ENCODE results near the gene GPR156.

Gene GPR156

GRCh38 chr3:120264963-120265362, 20.1 kb downstream of the GPR156 start:
- in situ Hi-C loops (cut with MboI; ENCODE audit: low pct_unique_long_range_greater_than_20kb, low sequenced_read_pairs, unreplicated experiment) = loop anchor here (25.0 kb wide), 1 partner anchor 522 kb away; no protein-coding TSS in a partner anchor
- no peak for DNase-seq (ENCODE audit: low spot score)
- TF ChIP-seq, protein P1, sequence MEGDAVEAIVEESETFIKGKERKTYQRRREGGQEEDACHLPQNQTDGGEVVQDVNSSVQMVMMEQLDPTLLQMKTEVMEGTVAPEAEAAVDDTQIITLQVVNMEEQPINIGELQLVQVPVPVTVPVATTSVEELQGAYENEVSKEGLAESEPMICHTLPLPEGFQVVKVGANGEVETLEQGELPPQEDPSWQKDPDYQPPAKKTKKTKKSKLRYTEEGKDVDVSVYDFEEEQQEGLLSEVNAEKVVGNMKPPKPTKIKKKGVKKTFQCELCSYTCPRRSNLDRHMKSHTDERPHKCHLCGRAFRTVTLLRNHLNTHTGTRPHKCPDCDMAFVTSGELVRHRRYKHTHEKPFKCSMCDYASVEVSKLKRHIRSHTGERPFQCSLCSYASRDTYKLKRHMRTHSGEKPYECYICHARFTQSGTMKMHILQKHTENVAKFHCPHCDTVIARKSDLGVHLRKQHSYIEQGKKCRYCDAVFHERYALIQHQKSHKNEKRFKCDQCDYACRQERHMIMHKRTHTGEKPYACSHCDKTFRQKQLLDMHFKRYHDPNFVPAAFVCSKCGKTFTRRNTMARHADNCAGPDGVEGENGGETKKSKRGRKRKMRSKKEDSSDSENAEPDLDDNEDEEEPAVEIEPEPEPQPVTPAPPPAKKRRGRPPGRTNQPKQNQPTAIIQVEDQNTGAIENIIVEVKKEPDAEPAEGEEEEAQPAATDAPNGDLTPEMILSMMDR (IDR thresholded peaks at IDR 0.05; ENCODE audit: extremely low read depth, insufficient read depth, missing control alignments) = no peak

GRCh38 chr3:120263792-120264191, 21.2 kb downstream of the GPR156 start:
- no peak for DNase-seq (ENCODE audit: low spot score)
- in situ Hi-C loops (cut with MboI; ENCODE audit: low pct_unique_long_range_greater_than_20kb, low sequenced_read_pairs, unreplicated experiment) = loop anchor here (25.0 kb wide), 1 partner anchor 524 kb away; no protein-coding TSS in a partner anchor
- TF ChIP-seq, protein P1 (IDR thresholded peaks at IDR 0.05; ENCODE audit: extremely low read depth, insufficient read depth, missing control alignments) = no peak

DNA sequence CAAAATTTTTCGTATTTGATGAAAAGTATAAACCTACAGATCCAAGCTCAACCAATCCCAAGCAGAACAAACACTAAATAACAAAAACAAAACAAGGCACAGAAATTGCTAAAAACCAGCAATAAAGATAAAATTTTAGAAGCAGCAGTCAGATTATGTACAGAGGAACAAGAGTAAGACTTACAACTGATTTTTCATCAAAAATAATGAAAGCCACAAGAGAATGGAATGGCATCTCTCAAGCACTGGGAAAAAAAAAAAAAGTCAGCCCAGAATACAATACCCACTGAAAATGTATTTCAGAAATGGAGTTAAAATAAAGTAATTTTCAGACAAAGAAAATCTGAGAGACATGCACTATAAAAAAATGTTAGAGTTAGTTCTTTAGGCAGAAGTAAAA, 27.0 kb downstream of the GPR156 start:
- DNase-seq (ENCODE audit: low spot score) = no peak
- in situ Hi-C loops (cut with MboI; ENCODE audit: low pct_unique_long_range_greater_than_20kb, low sequenced_read_pairs, unreplicated experiment) = loop anchor here (25.0 kb wide), 1 partner anchor 529 kb away; no protein-coding TSS in a partner anchor
- TF ChIP-seq, protein P1 (IDR thresholded peaks at IDR 0.05; ENCODE audit: extremely low read depth, insufficient read depth, missing control alignments) = no peak

DNA sequence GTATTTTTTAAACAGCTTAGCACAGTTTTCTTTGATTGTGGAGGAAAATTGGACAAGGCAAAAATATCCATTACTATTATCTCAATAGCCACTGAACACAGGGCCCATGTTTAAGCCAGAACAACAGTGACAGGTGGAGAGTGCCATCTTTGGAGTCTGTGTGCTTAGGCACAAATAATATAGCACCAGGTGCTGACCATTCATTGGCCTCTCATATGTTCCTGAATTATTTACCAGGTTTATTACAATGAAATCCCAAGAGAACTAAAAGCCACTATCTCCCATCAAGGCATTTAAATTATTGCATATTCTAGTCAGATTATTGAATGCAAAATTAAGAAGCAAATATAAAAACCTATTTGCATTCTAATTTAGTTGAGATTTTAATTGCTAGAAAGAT, 39.6 kb downstream of the GPR156 start:
- TF ChIP-seq, protein P1 (IDR thresholded peaks at IDR 0.05; ENCODE audit: extremely low read depth, insufficient read depth, missing control alignments) = no peak
- in situ Hi-C loops (cut with MboI; ENCODE audit: low pct_unique_long_range_greater_than_20kb, low sequenced_read_pairs, unreplicated experiment) = loop anchor here (10.0 kb wide), 2 partner anchors 159 to 309 kb away; no protein-coding TSS in a partner anchor
- no peak for DNase-seq (ENCODE audit: low spot score)

GRCh38 chr3:120244834-120245225, 40.2 kb downstream of the GPR156 start:
- TF ChIP-seq, protein P1 (IDR thresholded peaks at IDR 0.05; ENCODE audit: extremely low read depth, insufficient read depth, missing control alignments) = no peak
- DNase-seq (ENCODE audit: low spot score) = no peak
- in situ Hi-C loops (cut with MboI; ENCODE audit: low pct_unique_long_range_greater_than_20kb, low sequenced_read_pairs, unreplicated experiment) = loop anchor here (10.0 kb wide), 2 partner anchors 160 to 310 kb away; no protein-coding TSS in a partner anchor

GRCh38 chr3:120239644-120240043, 45.4 kb downstream of the GPR156 start:
- in situ Hi-C loops (cut with MboI; ENCODE audit: low pct_unique_long_range_greater_than_20kb, low sequenced_read_pairs, unreplicated experiment) = loop anchor here (10.0 kb wide), 2 partner anchors 165 to 315 kb away; no protein-coding TSS in a partner anchor
- TF ChIP-seq, protein P1 (IDR thresholded peaks at IDR 0.05; ENCODE audit: extremely low read depth, insufficient read depth, missing control alignments) = no peak
- DNase-seq (ENCODE audit: low spot score) = no peak
